Natural killer cell (primary cell): ENCODE measurements around the gene PRKCG. TPM values are rescaled to one million over a fixed set of nuclear protein-coding genes. Genes with fewer than 3 reads are reported as not detected.

ENCODE experiments used
- ATAC-seq, 3 donors: fragments of 150-1000 bp in 2 of 3; fragments of 200-7000 bp in 1 of 3; cut with Tn5 transposase; 1 replicate in 1 of 3; 2 replicates in 2 of 3; pipeline ENCODE4 v1.10.0; 2021; ENCODE audit warnings: mild to moderate bottlenecking in 2 of 3, moderate library complexity in 2 of 3
- DNase-seq, 2 donors: peaks; one replicate each; pipeline versions ENCODE4 v3.0.0 to v3.0.0-alpha.2; 2013 to 2021; ENCODE audit warnings: mixed read lengths in 1 of 2
- H3K27ac ChIP-seq: one replicate; pipeline ENCODE4 v1.5.1; 2013; ENCODE audit warnings: mild to moderate bottlenecking, low read length
- H3K27me3 ChIP-seq: one replicate; pipeline ENCODE4 v1.6.1; 2013; ENCODE audit warnings: low read length; ENCODE audit not compliant: control insufficient read depth, insufficient read depth
- H3K36me3 ChIP-seq: one replicate; pipeline ENCODE4 v1.6.1; 2013; ENCODE audit warnings: low read length; ENCODE audit not compliant: control insufficient read depth, insufficient read depth
- H3K4me1 ChIP-seq: one replicate; pipeline ENCODE4 v1.6.1; 2013; ENCODE audit warnings: low read length; ENCODE audit not compliant: control insufficient read depth, insufficient read depth
- H3K4me3 ChIP-seq: one replicate; pipeline ENCODE4 v1.5.1; 2013; ENCODE audit warnings: low read length
- H3K9me3 ChIP-seq: one replicate; pipeline ENCODE4 v1.6.1; 2013; ENCODE audit warnings: low read length; ENCODE audit not compliant: control insufficient read depth, insufficient read depth
- H3K27ac Mint-ChIP-seq, 2 donors: one replicate each; pipeline ENCODE4 v1.8.0; 2022; ENCODE audit warnings: mild to moderate bottlenecking in 2 of 2, mixed read lengths in 2 of 2, moderate library complexity in 1 of 2
- H3K27me3 Mint-ChIP-seq, 2 donors: one replicate each; pipeline ENCODE4 v1.8.0; 2022; ENCODE audit warnings: low read depth in 2 of 2, mixed read lengths in 2 of 2
- H3K36me3 Mint-ChIP-seq: one replicate; pipeline ENCODE4 v1.8.0; 2022; ENCODE audit warnings: mixed read lengths
- H3K4me1 Mint-ChIP-seq, 2 donors: one replicate each; pipeline ENCODE4 v1.8.0; 2022; ENCODE audit warnings: mixed read lengths in 2 of 2
- H3K4me3 Mint-ChIP-seq: one replicate; pipeline ENCODE4 v1.8.0; 2022; ENCODE audit warnings: mild to moderate bottlenecking, moderate library complexity, mixed read lengths
- H3K9me3 Mint-ChIP-seq, 2 donors: one replicate each; pipeline ENCODE4 v1.8.0; 2022; ENCODE audit warnings: mixed read lengths in 2 of 2
- WGBS: methylation state at CpG from one replicate; pipeline ENCODE4 v1.1.7; 2013; ENCODE audit warnings: missing lambda C conversion rate; ENCODE audit not compliant: insufficient coverage; 5-methylcytosine and 5-hydroxymethylcytosine counted together
- intact Hi-C: fragments of 100-400 bp; cut with micrococcal nuclease; formaldehyde crosslinking; loops from one replicate; pipeline ENCODE4 v1.14.2; 2022
- total RNA-seq, 4 donors: library from RNA; stranded (reverse); fragments of 120-200 nt in 1 of 4; gene quantifications; one replicate each; pipeline versions ENCODE4 v1.2.3 to v1.2.4, GENCODE V29; 2013 to 2022
- TF ChIP-seq, protein P1 (sequence below): fragments of 200-600 bp; IDR thresholded peaks from one replicate; pipeline ENCODE4 v1.8.0; 2022; ENCODE audit warnings: antibody characterized with exemption

The PRKCG gene
- total RNA-seq, 3 donors from 2014 or later (not counting 1 experiment from before 2014, with no cell fraction given), result 0.55 to 2.6 (median 1.5) TPM

DNA sequence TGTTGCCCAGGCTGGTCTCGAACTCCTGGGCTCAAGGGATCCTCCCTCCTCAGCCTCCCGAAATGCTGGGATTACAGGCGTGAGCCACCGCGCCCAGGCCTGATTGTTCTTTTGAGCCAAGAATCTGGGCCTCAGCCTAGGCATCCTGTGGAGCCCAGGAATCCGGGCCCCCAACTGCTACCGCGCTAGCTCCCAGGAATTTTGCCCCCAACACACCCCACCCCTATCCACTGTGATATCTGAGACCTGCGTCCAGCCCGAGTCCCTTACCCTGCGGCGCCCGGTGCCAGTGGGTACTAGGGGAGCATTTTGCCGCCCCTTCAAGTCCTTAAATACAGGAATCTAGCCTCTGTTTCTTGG is 15.2 kb upstream of the PRKCG start:
- Mint-ChIP-seq H3K4me1 (peaks cover 38 to 51% of the 10 kb centered on the region in 2 donors), H3K9me3 (no peaks in the 10 kb centered on the region), H3K4me3 (peak overlapping the region; percentile 96), H3K27me3 (no peaks in the 10 kb centered on the region), H3K27ac (peak overlapping the region; percentile 98 to 99), H3K36me3 (no peaks in the 10 kb centered on the region)
- H3K27me3 ChIP-seq, result no peaks in the 10 kb centered on the region
- TF ChIP-seq, protein P1, sequence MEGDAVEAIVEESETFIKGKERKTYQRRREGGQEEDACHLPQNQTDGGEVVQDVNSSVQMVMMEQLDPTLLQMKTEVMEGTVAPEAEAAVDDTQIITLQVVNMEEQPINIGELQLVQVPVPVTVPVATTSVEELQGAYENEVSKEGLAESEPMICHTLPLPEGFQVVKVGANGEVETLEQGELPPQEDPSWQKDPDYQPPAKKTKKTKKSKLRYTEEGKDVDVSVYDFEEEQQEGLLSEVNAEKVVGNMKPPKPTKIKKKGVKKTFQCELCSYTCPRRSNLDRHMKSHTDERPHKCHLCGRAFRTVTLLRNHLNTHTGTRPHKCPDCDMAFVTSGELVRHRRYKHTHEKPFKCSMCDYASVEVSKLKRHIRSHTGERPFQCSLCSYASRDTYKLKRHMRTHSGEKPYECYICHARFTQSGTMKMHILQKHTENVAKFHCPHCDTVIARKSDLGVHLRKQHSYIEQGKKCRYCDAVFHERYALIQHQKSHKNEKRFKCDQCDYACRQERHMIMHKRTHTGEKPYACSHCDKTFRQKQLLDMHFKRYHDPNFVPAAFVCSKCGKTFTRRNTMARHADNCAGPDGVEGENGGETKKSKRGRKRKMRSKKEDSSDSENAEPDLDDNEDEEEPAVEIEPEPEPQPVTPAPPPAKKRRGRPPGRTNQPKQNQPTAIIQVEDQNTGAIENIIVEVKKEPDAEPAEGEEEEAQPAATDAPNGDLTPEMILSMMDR, result no peak
- peak overlapping the region; percentile 99 for H3K27ac ChIP-seq
- WGBS, result 65% methylated on average over 14 of the region's 14 CpGs
- ATAC-seq (no peak), DNase-seq (no peak)
- H3K4me3 ChIP-seq, result peak overlapping the region; percentile 37
- peaks cover 56% of the 10 kb centered on the region for H3K4me1 ChIP-seq
- intact Hi-C loops, result loop anchor here (2.0 kb wide), 1 partner anchor 324 kb away; the partner anchor contains the start of gene TSEN34
- H3K9me3 ChIP-seq, result no peaks in the 10 kb centered on the region
- H3K36me3 ChIP-seq, result peaks cover 2% of the 10 kb centered on the region

DNA sequence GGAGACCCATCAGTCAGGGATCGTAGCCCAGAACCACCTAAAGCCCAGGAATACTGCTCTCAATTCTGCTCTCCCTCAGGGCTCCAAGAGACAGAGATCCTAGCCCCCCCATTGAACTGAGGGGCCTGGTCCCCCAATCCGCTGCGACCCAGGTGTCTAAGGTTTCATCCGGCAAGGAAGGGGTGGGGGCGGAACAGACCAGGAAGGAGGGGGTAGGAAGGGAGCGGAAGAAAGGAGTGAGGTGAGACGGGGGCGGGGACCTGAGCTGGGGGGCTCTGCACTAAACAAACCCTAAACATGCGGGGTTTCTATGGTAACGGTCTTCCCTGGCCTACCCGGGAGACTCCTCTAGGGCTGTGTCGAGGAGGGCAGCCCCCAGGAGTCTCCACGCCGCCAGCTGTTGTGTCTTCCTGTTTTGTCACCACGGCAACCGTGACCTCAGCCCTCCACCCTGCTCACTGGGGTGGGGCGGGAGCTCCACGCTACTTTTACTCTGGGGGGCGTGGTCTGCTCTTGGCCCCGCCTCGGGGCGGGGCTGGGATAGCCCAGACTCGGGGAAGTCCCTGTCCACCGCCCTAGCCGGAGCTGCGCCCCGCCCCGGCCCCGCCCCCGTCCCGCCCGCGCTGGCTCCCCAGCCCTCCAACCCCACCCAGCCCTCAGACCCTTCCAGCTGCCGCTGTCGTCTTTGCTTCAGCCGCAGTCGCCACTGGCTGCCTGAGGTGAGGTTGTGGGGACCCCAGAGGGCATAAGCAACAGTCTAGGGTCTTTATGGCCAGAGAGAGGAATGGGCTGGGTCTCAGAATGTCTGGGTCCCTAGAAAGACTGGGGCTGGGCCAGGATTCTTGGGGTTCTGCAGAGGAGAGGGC is 14.5 kb upstream of the PRKCG start, which contains the start of gene MYADM:
Gene MYADM, plus strand, starts transcription at position 659 of the 866 bp plus-strand sequence. CDS start 5,647 bp downstream, outside the sequence.
- Mint-ChIP-seq H3K4me3 (peak within 1 kb of the TSS; percentile 96), H3K27ac (peak within 1 kb of the TSS; percentile 98 to 99), H3K36me3 (no peaks in the 10 kb centered on the region), H3K9me3 (no peaks in the 10 kb centered on the region), H3K27me3 (no peaks in the 10 kb centered on the region), H3K4me1 (peaks cover 38 to 53% of the 10 kb centered on the region in 2 donors)
- Histone ChIP-seq H3K27ac (peak within 1 kb of the TSS; percentile 99), H3K4me1 (peaks cover 60% of the 10 kb centered on the region), H3K9me3 (no peaks in the 10 kb centered on the region), H3K27me3 (no peaks in the 10 kb centered on the region), H3K4me3 (peak within 1 kb of the TSS; percentile 95), H3K36me3 (peaks cover 2% of the 10 kb centered on the region)
- WGBS, result 4% methylated on average over 25 of the region's 37 CpGs
- intact Hi-C loops, result loop anchor here (2.0 kb wide), 1 partner anchor 323 kb away; the partner anchor contains the start of gene TSEN34
- TF ChIP-seq, protein P1, result no peak
- ATAC-seq (peak; percentile 66 to 88 (median 66)), DNase-seq (peak; percentile 100)

DNA sequence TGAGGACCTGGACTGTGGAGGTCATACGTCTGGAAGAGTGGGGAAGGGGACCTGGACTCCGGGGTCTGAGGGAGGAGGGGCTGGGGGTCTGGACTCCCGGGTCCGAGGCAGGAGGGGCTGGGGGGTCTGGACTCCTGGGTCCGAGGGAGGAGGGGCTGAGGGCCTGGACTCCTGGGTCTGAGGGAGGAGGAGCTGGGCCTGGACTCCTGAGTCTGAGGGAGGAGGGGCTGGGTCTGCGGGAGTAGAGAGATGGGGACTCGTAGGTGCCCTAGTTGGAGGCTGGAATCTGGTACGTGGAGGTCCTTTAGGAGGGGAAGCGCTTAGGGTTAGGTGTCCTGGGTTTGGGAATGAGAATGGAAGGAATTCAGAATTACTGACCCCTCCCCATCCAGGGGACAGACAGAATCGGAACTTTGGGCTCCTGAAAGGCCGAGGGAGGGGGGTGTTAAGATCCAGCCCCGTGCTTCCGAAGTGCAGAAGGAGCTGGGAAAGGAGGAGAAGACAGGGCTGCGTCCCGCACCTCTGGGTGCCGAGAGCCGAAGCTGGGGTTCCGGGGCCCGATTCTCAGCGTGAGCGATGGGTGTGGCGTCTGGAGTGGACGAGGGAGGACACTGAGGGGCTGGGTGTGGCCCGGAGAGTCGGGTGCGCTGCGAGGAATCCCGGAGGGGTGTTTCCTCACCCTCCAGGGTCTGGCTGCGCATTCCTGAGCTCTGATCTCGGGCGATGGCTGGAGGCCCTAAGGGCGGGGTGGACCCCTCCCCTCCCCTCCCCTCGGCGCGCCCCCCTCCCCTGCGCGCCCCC is 13.7 kb upstream of the PRKCG start:
- peak overlapping the region; percentile 96 for H3K4me3 Mint-ChIP-seq
- TF ChIP-seq, protein P1, result no peak
- DNase-seq (peak; percentile 52 to 70), ATAC-seq (no peak)
- H3K36me3 Mint-ChIP-seq, result no peaks in the 10 kb centered on the region
- H3K4me3 ChIP-seq, result peak overlapping the region; percentile 95
- H3K9me3 Mint-ChIP-seq, result no peaks in the 10 kb centered on the region
- peak overlapping the region; percentile 98 to 99 for H3K27ac Mint-ChIP-seq
- WGBS, result under 1% methylated on average over 32 of the region's 37 CpGs
- H3K27ac ChIP-seq, result peak overlapping the region; percentile 97
- peaks cover 60% of the 10 kb centered on the region for H3K4me1 ChIP-seq
- H3K36me3 ChIP-seq, result peaks cover 4% of the 10 kb centered on the region
- peaks cover 39 to 61% of the 10 kb centered on the region in 2 donors for H3K4me1 Mint-ChIP-seq
- no peaks in the 10 kb centered on the region for H3K9me3 ChIP-seq
- H3K27me3 Mint-ChIP-seq, result no peaks in the 10 kb centered on the region
- intact Hi-C loops, result no loop called here
- no peaks in the 10 kb centered on the region for H3K27me3 ChIP-seq
